K562 (cell line): ENCODE measurements around the gene THADA.

Experiments used
- KLF1 ChIP-seq: fragments of 450-650 bp; IDR thresholded peaks from 2 replicates; pipeline ENCODE4 v1.6.1; 2016; ENCODE audit warnings: missing genetic modification characterization, missing compliant biosample characterization
- TF ChIP-seq, protein P1 (sequence below), 2 experiments: IDR thresholded peaks; 2 replicates each; pipeline ENCODE4 v1.6.1; 2011; ENCODE audit warnings: borderline replicate concordance in 1 of 2, control low read depth in 1 of 2, low read depth in 1 of 2, low read length in 1 of 2, mild to moderate bottlenecking in 1 of 2, mixed read lengths in 1 of 2, moderate library complexity in 1 of 2; ENCODE audit not compliant: insufficient read depth in 1 of 2, insufficient read length in 1 of 2, poor library complexity in 1 of 2, severe bottlenecking in 1 of 2; ENCODE audit errors: extremely low read depth in 1 of 2

DNA sequence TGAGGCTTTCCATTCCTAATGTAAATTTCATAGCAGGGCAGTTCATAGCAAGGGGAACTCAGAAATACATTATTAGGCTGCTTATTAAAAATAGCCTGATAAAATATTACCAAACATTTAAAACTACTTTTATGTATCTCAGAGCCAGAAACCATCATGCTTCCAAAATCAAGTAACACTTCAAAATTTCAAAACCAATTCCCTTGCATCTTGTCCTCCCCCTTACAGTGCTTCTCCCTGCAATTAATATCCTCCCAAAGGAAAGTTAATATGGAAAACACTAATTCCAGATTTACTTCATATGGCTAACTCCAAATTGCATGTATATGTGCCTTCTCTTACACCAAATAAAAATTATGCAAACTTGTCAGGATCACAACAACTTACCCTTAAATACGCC lies 47.8 kb upstream of the THADA start:
- TF ChIP-seq, protein P1, sequence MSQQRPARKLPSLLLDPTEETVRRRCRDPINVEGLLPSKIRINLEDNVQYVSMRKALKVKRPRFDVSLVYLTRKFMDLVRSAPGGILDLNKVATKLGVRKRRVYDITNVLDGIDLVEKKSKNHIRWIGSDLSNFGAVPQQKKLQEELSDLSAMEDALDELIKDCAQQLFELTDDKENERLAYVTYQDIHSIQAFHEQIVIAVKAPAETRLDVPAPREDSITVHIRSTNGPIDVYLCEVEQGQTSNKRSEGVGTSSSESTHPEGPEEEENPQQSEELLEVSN (IDR thresholded peaks at IDR 0.05; ENCODE audit: borderline replicate concordance in 1 of 2, extremely low read depth in 1 of 2, insufficient read depth in 1 of 2, insufficient read length in 1 of 2, low read depth in 1 of 2, low read length in 1 of 2, poor library complexity in 1 of 2, severe bottlenecking in 1 of 2), result no peak
- no peak for TF ChIP-seq KLF1 (tag)
